SK-N-SH (cell line): ENCODE data around the gene PDZRN4.

Experiments used
- CHD2 ChIP-seq: fragments of 150-350 bp; IDR thresholded peaks from 2 replicates; pipeline ENCODE4 v1.6.1; 2018; ENCODE audit warnings: low read length; ENCODE audit not compliant: partially characterized antibody
- NFIC ChIP-seq: IDR thresholded peaks from 2 replicates; pipeline ENCODE4 v1.4.0; 2012; ENCODE audit warnings: borderline replicate concordance
- RAD21 ChIP-seq: IDR thresholded peaks from 2 replicates; pipeline ENCODE4 v1.6.1; 2012; ENCODE audit warnings: mild to moderate bottlenecking, low read length
- RFX5 ChIP-seq: IDR thresholded peaks from 2 replicates; pipeline ENCODE4 v1.6.1; 2012; ENCODE audit warnings: mild to moderate bottlenecking, improper control_type of control experiment, low read length
- TAF1 ChIP-seq: IDR thresholded peaks from 2 replicates; pipeline ENCODE4 v1.6.1; 2012; ENCODE audit warnings: low read depth, mild to moderate bottlenecking, low read length, moderate library complexity, borderline replicate concordance
- YY1 ChIP-seq: IDR thresholded peaks from 2 replicates; pipeline ENCODE4 v1.4.0; 2012; ENCODE audit warnings: low read depth, mild to moderate bottlenecking
- TF ChIP-seq, protein P1 (sequence below): fragments of 200-600 bp; sonication (generic); IDR thresholded peaks from 2 replicates; pipeline ENCODE4 v1.6.1; 2017; ENCODE audit warnings: antibody characterized with exemption, mild to moderate bottlenecking, moderate library complexity
- TF ChIP-seq, protein P2 (sequence below): IDR thresholded peaks from 2 replicates; pipeline ENCODE4 v1.6.1; 2012; ENCODE audit warnings: mild to moderate bottlenecking, low read depth, low read length, moderate library complexity
- TF ChIP-seq, protein P3 (sequence below): IDR thresholded peaks from 2 replicates; pipeline ENCODE4; 2012
- TF ChIP-seq, protein P4 (sequence below): IDR thresholded peaks from 2 replicates; pipeline ENCODE4 v1.4.0; 2012; ENCODE audit warnings: low read depth

DNA sequence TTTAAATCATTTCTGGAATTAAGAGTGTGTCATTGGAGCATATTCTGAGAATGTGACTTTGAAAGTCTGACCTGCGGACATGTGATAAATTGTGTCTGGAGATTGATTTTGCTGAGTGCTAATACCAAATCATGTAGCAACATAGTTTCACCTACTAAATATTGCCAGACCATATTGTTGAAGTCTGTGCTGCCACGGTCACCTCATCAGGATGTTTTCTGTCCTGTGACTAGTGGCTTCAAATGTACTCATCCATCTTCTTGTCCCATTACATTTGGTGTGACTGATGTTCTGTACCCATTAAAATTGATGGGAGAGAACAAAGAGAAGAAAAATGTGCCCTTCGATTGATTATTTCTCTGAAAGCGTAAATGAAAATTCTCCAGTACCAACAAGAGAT is 265.3 kb downstream of the PDZRN4 start:
- TF ChIP-seq CHD2 (no peak), NFIC (no peak), TAF1 (no peak), YY1 (no peak), RFX5 (no peak), RAD21 (no peak)
- TF ChIP-seq, protein P1, sequence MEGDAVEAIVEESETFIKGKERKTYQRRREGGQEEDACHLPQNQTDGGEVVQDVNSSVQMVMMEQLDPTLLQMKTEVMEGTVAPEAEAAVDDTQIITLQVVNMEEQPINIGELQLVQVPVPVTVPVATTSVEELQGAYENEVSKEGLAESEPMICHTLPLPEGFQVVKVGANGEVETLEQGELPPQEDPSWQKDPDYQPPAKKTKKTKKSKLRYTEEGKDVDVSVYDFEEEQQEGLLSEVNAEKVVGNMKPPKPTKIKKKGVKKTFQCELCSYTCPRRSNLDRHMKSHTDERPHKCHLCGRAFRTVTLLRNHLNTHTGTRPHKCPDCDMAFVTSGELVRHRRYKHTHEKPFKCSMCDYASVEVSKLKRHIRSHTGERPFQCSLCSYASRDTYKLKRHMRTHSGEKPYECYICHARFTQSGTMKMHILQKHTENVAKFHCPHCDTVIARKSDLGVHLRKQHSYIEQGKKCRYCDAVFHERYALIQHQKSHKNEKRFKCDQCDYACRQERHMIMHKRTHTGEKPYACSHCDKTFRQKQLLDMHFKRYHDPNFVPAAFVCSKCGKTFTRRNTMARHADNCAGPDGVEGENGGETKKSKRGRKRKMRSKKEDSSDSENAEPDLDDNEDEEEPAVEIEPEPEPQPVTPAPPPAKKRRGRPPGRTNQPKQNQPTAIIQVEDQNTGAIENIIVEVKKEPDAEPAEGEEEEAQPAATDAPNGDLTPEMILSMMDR: no peak
- TF ChIP-seq, protein P2, sequence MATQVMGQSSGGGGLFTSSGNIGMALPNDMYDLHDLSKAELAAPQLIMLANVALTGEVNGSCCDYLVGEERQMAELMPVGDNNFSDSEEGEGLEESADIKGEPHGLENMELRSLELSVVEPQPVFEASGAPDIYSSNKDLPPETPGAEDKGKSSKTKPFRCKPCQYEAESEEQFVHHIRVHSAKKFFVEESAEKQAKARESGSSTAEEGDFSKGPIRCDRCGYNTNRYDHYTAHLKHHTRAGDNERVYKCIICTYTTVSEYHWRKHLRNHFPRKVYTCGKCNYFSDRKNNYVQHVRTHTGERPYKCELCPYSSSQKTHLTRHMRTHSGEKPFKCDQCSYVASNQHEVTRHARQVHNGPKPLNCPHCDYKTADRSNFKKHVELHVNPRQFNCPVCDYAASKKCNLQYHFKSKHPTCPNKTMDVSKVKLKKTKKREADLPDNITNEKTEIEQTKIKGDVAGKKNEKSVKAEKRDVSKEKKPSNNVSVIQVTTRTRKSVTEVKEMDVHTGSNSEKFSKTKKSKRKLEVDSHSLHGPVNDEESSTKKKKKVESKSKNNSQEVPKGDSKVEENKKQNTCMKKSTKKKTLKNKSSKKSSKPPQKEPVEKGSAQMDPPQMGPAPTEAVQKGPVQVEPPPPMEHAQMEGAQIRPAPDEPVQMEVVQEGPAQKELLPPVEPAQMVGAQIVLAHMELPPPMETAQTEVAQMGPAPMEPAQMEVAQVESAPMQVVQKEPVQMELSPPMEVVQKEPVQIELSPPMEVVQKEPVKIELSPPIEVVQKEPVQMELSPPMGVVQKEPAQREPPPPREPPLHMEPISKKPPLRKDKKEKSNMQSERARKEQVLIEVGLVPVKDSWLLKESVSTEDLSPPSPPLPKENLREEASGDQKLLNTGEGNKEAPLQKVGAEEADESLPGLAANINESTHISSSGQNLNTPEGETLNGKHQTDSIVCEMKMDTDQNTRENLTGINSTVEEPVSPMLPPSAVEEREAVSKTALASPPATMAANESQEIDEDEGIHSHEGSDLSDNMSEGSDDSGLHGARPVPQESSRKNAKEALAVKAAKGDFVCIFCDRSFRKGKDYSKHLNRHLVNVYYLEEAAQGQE: no peak
- TF ChIP-seq, protein P3, sequence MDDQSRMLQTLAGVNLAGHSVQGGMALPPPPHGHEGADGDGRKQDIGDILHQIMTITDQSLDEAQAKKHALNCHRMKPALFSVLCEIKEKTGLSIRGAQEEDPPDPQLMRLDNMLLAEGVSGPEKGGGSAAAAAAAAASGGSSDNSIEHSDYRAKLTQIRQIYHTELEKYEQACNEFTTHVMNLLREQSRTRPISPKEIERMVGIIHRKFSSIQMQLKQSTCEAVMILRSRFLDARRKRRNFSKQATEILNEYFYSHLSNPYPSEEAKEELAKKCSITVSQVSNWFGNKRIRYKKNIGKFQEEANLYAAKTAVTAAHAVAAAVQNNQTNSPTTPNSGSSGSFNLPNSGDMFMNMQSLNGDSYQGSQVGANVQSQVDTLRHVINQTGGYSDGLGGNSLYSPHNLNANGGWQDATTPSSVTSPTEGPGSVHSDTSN: no peak
- TF ChIP-seq, protein P4, sequence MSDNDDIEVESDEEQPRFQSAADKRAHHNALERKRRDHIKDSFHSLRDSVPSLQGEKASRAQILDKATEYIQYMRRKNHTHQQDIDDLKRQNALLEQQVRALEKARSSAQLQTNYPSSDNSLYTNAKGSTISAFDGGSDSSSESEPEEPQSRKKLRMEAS: no peak
